ENCODE data around the gene BBS9.
"Not testable (repeated sequence)": the region's sequence is repeated elsewhere in the genome, so short reads cannot be mapped to it uniquely, and the experiment has no call there.

- TF ChIP-seq, protein P1, sequence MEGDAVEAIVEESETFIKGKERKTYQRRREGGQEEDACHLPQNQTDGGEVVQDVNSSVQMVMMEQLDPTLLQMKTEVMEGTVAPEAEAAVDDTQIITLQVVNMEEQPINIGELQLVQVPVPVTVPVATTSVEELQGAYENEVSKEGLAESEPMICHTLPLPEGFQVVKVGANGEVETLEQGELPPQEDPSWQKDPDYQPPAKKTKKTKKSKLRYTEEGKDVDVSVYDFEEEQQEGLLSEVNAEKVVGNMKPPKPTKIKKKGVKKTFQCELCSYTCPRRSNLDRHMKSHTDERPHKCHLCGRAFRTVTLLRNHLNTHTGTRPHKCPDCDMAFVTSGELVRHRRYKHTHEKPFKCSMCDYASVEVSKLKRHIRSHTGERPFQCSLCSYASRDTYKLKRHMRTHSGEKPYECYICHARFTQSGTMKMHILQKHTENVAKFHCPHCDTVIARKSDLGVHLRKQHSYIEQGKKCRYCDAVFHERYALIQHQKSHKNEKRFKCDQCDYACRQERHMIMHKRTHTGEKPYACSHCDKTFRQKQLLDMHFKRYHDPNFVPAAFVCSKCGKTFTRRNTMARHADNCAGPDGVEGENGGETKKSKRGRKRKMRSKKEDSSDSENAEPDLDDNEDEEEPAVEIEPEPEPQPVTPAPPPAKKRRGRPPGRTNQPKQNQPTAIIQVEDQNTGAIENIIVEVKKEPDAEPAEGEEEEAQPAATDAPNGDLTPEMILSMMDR (IDR thresholded peaks at IDR 0.05; ENCODE audit: insufficient read depth, low read length, poor library complexity, severe bottlenecking): not testable (repeated sequence)
- not testable (repeated sequence) for TF ChIP-seq EZH2phosphoT487 (conservative IDR thresholded peaks at IDR 0.05; ENCODE audit: low read length)
Measured at GRCh38 chr7:33303978-33304557, 174.7 kb downstream of the BBS9 start.

Data from SU-DHL-6 (cell line).